HepG2 (cell line): ENCODE results near the gene SURF6. TPM values are rescaled to one million over a fixed set of nuclear protein-coding genes. Genes with fewer than 3 reads are reported as not detected.

Source experiments
- AGO2 ChIP-seq: fragments of 200-400 bp; formaldehyde crosslinking; optimal IDR thresholded peaks from 2 replicates; pipeline ENCODE3; 2017; ENCODE audit warnings: mild to moderate bottlenecking, low read depth, low read length, moderate library complexity
- ARNT2 ChIP-seq: sonication (generic); formaldehyde crosslinking; IDR thresholded peaks from 2 replicates; pipeline ENCODE4 v1.8.0; 2022; ENCODE audit warnings: mild to moderate bottlenecking, low read depth, missing genetic modification reagents, moderate library complexity
- DDIT3 ChIP-seq: sonication (generic); formaldehyde crosslinking; IDR thresholded peaks from 2 replicates; pipeline ENCODE4 v1.4.0; 2020; ENCODE audit warnings: mild to moderate bottlenecking, missing genetic modification reagents
- ESRRA ChIP-seq: sonication (generic); formaldehyde crosslinking; IDR thresholded peaks from 2 replicates; pipeline ENCODE4 v1.5.1; 2020; ENCODE audit warnings: mild to moderate bottlenecking, low read depth, missing genetic modification reagents
- GTF2F1 ChIP-seq: fragments of 150-350 bp; IDR thresholded peaks from 2 replicates; pipeline ENCODE4 v1.6.1; 2014; ENCODE audit warnings: low read length
- HBP1 ChIP-seq: IDR thresholded peaks from 2 replicates; pipeline ENCODE4 v1.6.1; 2016; ENCODE audit warnings: low read depth, control low read depth
- NR2F6 ChIP-seq, 2 experiments: IDR thresholded peaks; 2 replicates each; pipeline ENCODE4 v1.6.1; 2016; ENCODE audit warnings: antibody characterized with exemption in 1 of 2, mild to moderate bottlenecking in 1 of 2
- PRPF4 ChIP-seq: fragments of 200-400 bp; formaldehyde crosslinking; IDR thresholded peaks from 2 replicates; pipeline ENCODE4 v1.6.1; 2016; ENCODE audit warnings: low read length, low read depth; ENCODE audit not compliant: poor library complexity, severe bottlenecking
- SIX4 ChIP-seq: sonication (generic); formaldehyde crosslinking; IDR thresholded peaks from 2 replicates; pipeline ENCODE4 v1.4.0; 2020; ENCODE audit warnings: missing genetic modification reagents
- SOX5 ChIP-seq: IDR thresholded peaks from 2 replicates; pipeline ENCODE4 v1.6.1; 2016; ENCODE audit warnings: borderline replicate concordance
- ZFAT ChIP-seq: sonication (generic); formaldehyde crosslinking; conservative IDR thresholded peaks from 2 replicates; pipeline ENCODE4 v1.8.1; 2023; ENCODE audit warnings: missing genetic modification reagents, inconsistent platforms
- ZNF124 ChIP-seq: sonication (generic); formaldehyde crosslinking; IDR thresholded peaks from 2 replicates; pipeline ENCODE4 v1.4.0; 2020; ENCODE audit warnings: missing genetic modification reagents
- ZNF343 ChIP-seq: sonication (generic); formaldehyde crosslinking; IDR thresholded peaks from 2 replicates; pipeline ENCODE4 v1.4.0; 2020; ENCODE audit warnings: mild to moderate bottlenecking, missing genetic modification reagents
- ZNF713 ChIP-seq: sonication (generic); formaldehyde crosslinking; IDR thresholded peaks from 2 replicates; pipeline ENCODE4 v1.4.0; 2020; ENCODE audit warnings: mild to moderate bottlenecking, missing genetic modification reagents
- polyA plus RNA-seq, 8 experiments: library from polyadenylated mRNA; depleted of rRNA in 3 of 8; stranded (reverse) in 7 of 8; unstranded in 1 of 8; fragments of >200 nt; fragmentation: Illumina TruSeq in 4 of 8; extraction: Trizol in 4 of 8; gene quantifications; 2 replicates each; pipeline versions ENCODE4 v1.2.1 to v1.2.3, GENCODE V29; 2011 to 2016; ENCODE audit warnings: low read depth in 4 of 8, missing spikeins in 1 of 8, mixed read lengths in 1 of 8; ENCODE audit not compliant: insufficient read depth in 1 of 8
- total RNA-seq, 5 experiments: library from RNA; depleted of rRNA; stranded (reverse); fragments of >200 nt; fragmentation: Illumina TruSeq; extraction: Trizol; gene quantifications; 2 replicates each; pipeline ENCODE4 v1.2.3, GENCODE V29; 2016; ENCODE audit warnings: low read depth in 1 of 5
- TF ChIP-seq, protein P1 (sequence below): sonication (generic); formaldehyde crosslinking; IDR thresholded peaks from 2 replicates; pipeline ENCODE4 v1.4.0; 2020; ENCODE audit warnings: mild to moderate bottlenecking, missing genetic modification reagents
- TF ChIP-seq, protein P2 (sequence below): sonication (generic); formaldehyde crosslinking; IDR thresholded peaks from 2 replicates; pipeline ENCODE4 v1.8.1; 2023; ENCODE audit warnings: mild to moderate bottlenecking, missing genetic modification reagents, borderline replicate concordance
- TF ChIP-seq, protein P3 (sequence below): sonication (generic); formaldehyde crosslinking; IDR thresholded peaks from 2 replicates; pipeline ENCODE4 v1.8.0; 2022; ENCODE audit warnings: mild to moderate bottlenecking, missing genetic modification reagents, borderline replicate concordance

SURF6 gene
- total and polyA plus RNA-seq, 2 of the 13 experiments (the other 11 are each of a cell fraction or from before 2014, with no cell fraction given) = 5.9 to 14.7 TPM

GRCh38 chr9:133335924-133336811 lies at the start of gene SURF6 (continued):
- TF ChIP-seq, protein P1, sequence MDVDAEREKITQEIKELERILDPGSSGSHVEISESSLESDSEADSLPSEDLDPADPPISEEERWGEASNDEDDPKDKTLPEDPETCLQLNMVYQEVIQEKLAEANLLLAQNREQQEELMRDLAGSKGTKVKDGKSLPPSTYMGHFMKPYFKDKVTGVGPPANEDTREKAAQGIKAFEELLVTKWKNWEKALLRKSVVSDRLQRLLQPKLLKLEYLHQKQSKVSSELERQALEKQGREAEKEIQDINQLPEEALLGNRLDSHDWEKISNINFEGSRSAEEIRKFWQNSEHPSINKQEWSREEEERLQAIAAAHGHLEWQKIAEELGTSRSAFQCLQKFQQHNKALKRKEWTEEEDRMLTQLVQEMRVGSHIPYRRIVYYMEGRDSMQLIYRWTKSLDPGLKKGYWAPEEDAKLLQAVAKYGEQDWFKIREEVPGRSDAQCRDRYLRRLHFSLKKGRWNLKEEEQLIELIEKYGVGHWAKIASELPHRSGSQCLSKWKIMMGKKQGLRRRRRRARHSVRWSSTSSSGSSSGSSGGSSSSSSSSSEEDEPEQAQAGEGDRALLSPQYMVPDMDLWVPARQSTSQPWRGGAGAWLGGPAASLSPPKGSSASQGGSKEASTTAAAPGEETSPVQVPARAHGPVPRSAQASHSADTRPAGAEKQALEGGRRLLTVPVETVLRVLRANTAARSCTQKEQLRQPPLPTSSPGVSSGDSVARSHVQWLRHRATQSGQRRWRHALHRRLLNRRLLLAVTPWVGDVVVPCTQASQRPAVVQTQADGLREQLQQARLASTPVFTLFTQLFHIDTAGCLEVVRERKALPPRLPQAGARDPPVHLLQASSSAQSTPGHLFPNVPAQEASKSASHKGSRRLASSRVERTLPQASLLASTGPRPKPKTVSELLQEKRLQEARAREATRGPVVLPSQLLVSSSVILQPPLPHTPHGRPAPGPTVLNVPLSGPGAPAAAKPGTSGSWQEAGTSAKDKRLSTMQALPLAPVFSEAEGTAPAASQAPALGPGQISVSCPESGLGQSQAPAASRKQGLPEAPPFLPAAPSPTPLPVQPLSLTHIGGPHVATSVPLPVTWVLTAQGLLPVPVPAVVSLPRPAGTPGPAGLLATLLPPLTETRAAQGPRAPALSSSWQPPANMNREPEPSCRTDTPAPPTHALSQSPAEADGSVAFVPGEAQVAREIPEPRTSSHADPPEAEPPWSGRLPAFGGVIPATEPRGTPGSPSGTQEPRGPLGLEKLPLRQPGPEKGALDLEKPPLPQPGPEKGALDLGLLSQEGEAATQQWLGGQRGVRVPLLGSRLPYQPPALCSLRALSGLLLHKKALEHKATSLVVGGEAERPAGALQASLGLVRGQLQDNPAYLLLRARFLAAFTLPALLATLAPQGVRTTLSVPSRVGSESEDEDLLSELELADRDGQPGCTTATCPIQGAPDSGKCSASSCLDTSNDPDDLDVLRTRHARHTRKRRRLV (CRISPR knock-in tag) = 0 out of 2 replicates have a peak, but pooled peaks have one; percentile 30
- TF ChIP-seq, protein P2, sequence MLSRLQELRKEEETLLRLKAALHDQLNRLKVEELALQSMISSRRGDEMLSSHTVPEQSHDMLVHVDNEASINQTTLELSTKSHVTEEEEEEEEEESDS (CRISPR knock-in tag) = peak; percentile 81; the same call in 1 of the 2 replicates
- TF ChIP-seq SIX4 (CRISPR knock-in tag) (peak; percentile 24; the same call in 1 of the 2 replicates), ZNF124 (peak; percentile 77; the same call in 1 of the 2 replicates), AGO2 (peak; percentile 95), PRPF4 (no peak), ESRRA (CRISPR knock-in tag) (peak; percentile 72; the same call in 1 of the 2 replicates), ARNT2 (CRISPR knock-in tag) (peak; percentile 96), HBP1 (0 out of 2 replicates have a peak, but pooled peaks have one; percentile 93), SOX5 (CRISPR knock-in tag) (peak; percentile 53; the same call in 1 of the 2 replicates), ZNF713 (CRISPR knock-in tag) (no peak; the same call in 1 of the 2 replicates), NR2F6 (IDR thresholded peaks at IDR 0.05) (no peak), NR2F6 (CRISPR knock-in tag; IDR thresholded peaks at IDR 0.05) (peak; percentile 66), ZFAT (CRISPR knock-in tag) (no peak), DDIT3 (no peak), ZNF343 (CRISPR knock-in tag) (no peak), GTF2F1 (no peak)
- TF ChIP-seq, protein P3, sequence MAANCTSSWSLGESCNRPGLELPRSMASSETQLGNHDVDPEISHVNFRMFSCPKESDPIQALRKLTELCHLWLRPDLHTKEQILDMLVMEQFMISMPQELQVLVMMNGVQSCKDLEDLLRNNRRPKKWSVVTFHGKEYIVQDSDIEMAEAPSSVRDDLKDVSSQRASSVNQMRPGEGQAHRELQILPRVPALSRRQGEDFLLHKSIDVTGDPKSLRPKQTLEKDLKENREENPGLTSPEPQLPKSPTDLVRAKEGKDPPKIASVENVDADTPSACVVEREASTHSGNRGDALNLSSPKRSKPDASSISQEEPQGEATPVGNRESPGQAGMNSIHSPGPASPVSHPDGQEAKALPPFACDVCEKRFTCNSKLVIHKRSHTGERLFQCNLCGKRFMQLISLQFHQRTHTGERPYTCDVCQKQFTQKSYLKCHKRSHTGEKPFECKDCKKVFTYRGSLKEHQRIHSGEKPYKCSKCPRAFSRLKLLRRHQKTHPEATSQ (CRISPR knock-in tag) = peak; percentile 80; the same call in 1 of the 2 replicates
